GM19328 (cell line): ENCODE results near the gene GALR3.

Experiments
- ATAC-seq: cut with Tn5 transposase; IDR thresholded peaks from one replicate; pipeline ENCODE4 v1.9.1; 2021; ENCODE audit warnings: mild to moderate bottlenecking, moderate library complexity; ENCODE audit not compliant: unreplicated experiment

The GALR3 gene

GRCh38 chr22:37865510-37865909 lies 42.3 kb downstream of the GALR3 start:
- no peak for ATAC-seq

GRCh38 chr22:37870273-37870672 lies 47.1 kb downstream of the GALR3 start:
- ATAC-seq = no peak
